Mesendoderm (in vitro differentiated cells): Measurements from ENCODE around the gene MYL2. TPM values are rescaled to one million over a fixed set of nuclear protein-coding genes. Genes with fewer than 3 reads are reported as not detected.

Source experiments
- DNase-seq: peaks from one replicate; pipeline ENCODE4 v3.0.0; 2013
- H2AK5ac ChIP-seq: 2 replicates; pipeline ENCODE4 v1.6.1; 2013; ENCODE audit warnings: low read length, inconsistent platforms
- H2BK120ac ChIP-seq: 2 replicates; pipeline ENCODE4 v1.6.1; 2013; ENCODE audit warnings: low read depth, mild to moderate bottlenecking, low read length, moderate library complexity, mixed read lengths
- H2BK15ac ChIP-seq: replicated peaks from 2 replicates; pipeline ENCODE4 v1.6.1; 2013; ENCODE audit warnings: low read depth, mild to moderate bottlenecking, moderate library complexity
- H2BK5ac ChIP-seq: 2 replicates; pipeline ENCODE4 v1.6.1; 2013; ENCODE audit warnings: low read length, inconsistent platforms
- H3K18ac ChIP-seq: 2 replicates; pipeline ENCODE4 v1.6.1; 2013; ENCODE audit warnings: mild to moderate bottlenecking, low read length, mixed read lengths
- H3K23ac ChIP-seq: one replicate; pipeline ENCODE4 v1.6.1; 2013; ENCODE audit warnings: low read length
- H3K27ac ChIP-seq: 2 replicates; pipeline ENCODE4 v1.5.1; 2013; ENCODE audit warnings: low read depth, mild to moderate bottlenecking, inconsistent platforms, low read length, moderate library complexity
- H3K27me3 ChIP-seq: 2 replicates; pipeline ENCODE4 v1.6.1; 2013; ENCODE audit warnings: low read length, control low read depth, mild to moderate bottlenecking, inconsistent platforms; ENCODE audit not compliant: insufficient read depth, poor library complexity
- H3K36me3 ChIP-seq: 2 replicates; pipeline ENCODE4 v1.6.1; 2013; ENCODE audit warnings: low read length, inconsistent platforms; ENCODE audit not compliant: control insufficient read depth, insufficient read depth
- H3K4ac ChIP-seq: one replicate; pipeline ENCODE4 v1.6.1; 2013; ENCODE audit warnings: low read depth, mild to moderate bottlenecking, low read length, moderate library complexity
- H3K4me1 ChIP-seq: 2 replicates; pipeline ENCODE4 v1.6.1; 2013; ENCODE audit warnings: low read depth, low read length, inconsistent platforms; ENCODE audit not compliant: control insufficient read depth
- H3K4me2 ChIP-seq: 2 replicates; pipeline ENCODE4 v1.6.1; 2013; ENCODE audit warnings: low read length
- H3K4me3 ChIP-seq: 2 replicates; pipeline ENCODE4 v1.5.1; 2013; ENCODE audit warnings: mild to moderate bottlenecking, low read length
- H3K56ac ChIP-seq: one replicate; pipeline ENCODE4 v1.6.1; 2013; ENCODE audit warnings: low read length
- H3K79me1 ChIP-seq: 2 replicates; pipeline ENCODE4 v1.6.1; 2013; ENCODE audit warnings: low read length, inconsistent platforms
- H3K79me2 ChIP-seq: 2 replicates; pipeline ENCODE4 v1.6.1; 2013; ENCODE audit warnings: mild to moderate bottlenecking, low read length; ENCODE audit not compliant: control insufficient read depth, insufficient read depth
- H3K9ac ChIP-seq: 2 replicates; pipeline ENCODE4 v1.6.1; 2013; ENCODE audit warnings: low read length, inconsistent platforms
- H4K5ac ChIP-seq: one replicate; pipeline ENCODE4 v1.6.1; 2013; ENCODE audit warnings: low read length
- H4K8ac ChIP-seq: one replicate; pipeline ENCODE4 v1.6.1; 2013; ENCODE audit warnings: low read depth, mild to moderate bottlenecking, control low read depth, low read length, moderate library complexity
- WGBS: extraction: QIAGEN DNeasy Blood & Tissue Kit; methylation state at CpG from one replicate; pipeline ENCODE4 v1.1.7; 2013; ENCODE audit warnings: low lambda C conversion rate, missing lambda C conversion rate; ENCODE audit not compliant: insufficient coverage; ENCODE audit errors: extremely low coverage; 5-methylcytosine and 5-hydroxymethylcytosine counted together
- polyA plus RNA-seq, 2 experiments: library from polyadenylated mRNA; stranded (reverse); fragments of 200-250 nt; gene quantifications; one replicate each; pipeline ENCODE4 v1.2.3, GENCODE V29; 2013

MYL2 gene, protein sequence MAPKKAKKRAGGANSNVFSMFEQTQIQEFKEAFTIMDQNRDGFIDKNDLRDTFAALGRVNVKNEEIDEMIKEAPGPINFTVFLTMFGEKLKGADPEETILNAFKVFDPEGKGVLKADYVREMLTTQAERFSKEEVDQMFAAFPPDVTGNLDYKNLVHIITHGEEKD
- 0.06 TPM for polyA plus RNA-seq (2013, experiment 1 of 2)
- not detected for polyA plus RNA-seq (2013, experiment 2 of 2)

DNA sequence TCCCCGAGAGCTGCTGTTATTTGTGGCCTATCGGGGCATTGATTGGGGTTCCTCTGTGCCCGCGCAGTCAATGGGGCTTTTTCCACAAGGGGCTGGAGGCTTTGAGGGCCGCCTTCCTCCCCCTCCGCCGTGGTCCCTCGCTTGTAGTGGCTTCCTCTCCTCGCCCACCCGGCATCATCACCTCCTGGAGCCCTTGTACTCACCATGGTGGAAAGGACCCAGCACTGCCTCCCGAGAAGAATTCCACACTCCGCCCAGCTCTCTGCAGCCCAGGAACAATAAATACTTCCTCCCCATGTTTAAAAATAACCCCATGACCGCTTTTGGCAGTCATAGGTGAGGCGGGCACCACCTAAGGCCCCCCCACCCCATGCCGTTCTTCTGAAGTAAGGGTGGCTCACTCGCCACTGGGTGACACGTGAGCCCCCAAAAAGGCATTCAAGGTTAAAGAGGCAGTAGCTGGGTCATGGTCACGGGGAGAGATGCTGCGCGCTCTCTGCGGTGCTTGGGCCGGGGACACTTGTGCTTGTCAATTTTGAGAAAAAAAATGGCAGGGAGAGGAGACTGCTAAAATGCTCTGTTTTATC, at the start of gene MYL2:
Gene MYL2 (minus strand): TSS at position 256 of the 587 bp plus-strand sequence. CDS start 50 bp downstream, at position 206.
- H3K27me3 ChIP-seq: no peaks in the 10 kb centered on the region
- no peak within 1 kb of the TSS for H2AK5ac ChIP-seq
- no peak within 1 kb of the TSS for H2BK5ac ChIP-seq
- no peak within 1 kb of the TSS for H3K4me3 ChIP-seq
- no peaks in the 10 kb centered on the region for H3K79me2 ChIP-seq
- no peak within 1 kb of the TSS for H3K23ac ChIP-seq
- no peak within 1 kb of the TSS for H4K5ac ChIP-seq
- no CpG with 5 or more reads among the region's 22 CpGs for WGBS
- H2BK120ac ChIP-seq: no peak within 1 kb of the TSS
- H3K36me3 ChIP-seq: no peaks in the 10 kb centered on the region
- H3K4ac ChIP-seq: no peak within 1 kb of the TSS
- H4K8ac ChIP-seq: no peak within 1 kb of the TSS
- no peak within 1 kb of the TSS for H3K9ac ChIP-seq
- no peaks in the 10 kb centered on the region for H3K4me1 ChIP-seq
- H3K27ac ChIP-seq: no peak within 1 kb of the TSS
- DNase-seq: no peak
- H2BK15ac ChIP-seq: no peak within 1 kb of the TSS
- H3K79me1 ChIP-seq: no peaks in the 10 kb centered on the region
- H3K4me2 ChIP-seq: no peak within 1 kb of the TSS
- H3K56ac ChIP-seq: no peak within 1 kb of the TSS
- no peak within 1 kb of the TSS for H3K18ac ChIP-seq

DNA sequence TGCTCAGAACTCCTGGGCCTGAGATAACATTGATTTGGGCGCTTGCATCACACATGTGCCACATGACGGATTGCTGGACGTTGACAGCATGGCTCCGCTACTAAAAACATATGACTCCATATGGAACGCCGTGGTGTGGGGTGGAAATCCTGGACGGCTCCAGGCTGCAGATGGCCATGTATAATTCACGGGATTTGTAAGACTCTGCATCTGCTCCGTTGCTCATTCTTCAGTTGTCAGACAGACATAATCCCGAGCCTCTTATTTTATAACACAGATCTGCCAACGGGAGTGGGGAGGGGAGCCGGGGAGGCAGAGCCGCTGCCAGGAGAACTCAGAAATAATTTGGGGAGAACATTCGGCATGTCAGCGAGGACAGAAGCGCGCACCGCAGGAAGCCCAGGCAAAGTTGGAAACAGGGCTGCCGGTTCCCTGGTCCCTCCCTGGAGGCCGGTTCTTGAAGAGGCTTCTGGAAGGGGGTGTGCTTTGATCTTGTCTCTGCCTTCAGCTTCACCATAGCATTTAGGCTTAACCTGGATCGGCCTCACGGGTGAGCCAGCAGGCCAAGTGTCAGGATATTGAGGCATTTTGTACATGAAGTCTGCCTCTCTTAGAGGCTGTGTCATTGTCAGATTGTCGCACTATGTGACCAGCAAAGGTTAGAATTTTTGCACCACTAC, 45.8 kb upstream of the MYL2 start:
- no peak overlapping the region for H4K5ac ChIP-seq
- no CpG with 5 or more reads among the region's 23 CpGs for WGBS
- H3K4ac ChIP-seq: no peak overlapping the region
- H3K79me2 ChIP-seq: no peaks in the 10 kb centered on the region
- H2BK120ac ChIP-seq: no peak overlapping the region
- DNase-seq: no peak
- no peak overlapping the region for H3K23ac ChIP-seq
- no peak overlapping the region for H3K56ac ChIP-seq
- no peak overlapping the region for H3K4me3 ChIP-seq
- no peak overlapping the region for H2BK5ac ChIP-seq
- H4K8ac ChIP-seq: no peak overlapping the region
- no peak overlapping the region for H2AK5ac ChIP-seq
- no peaks in the 10 kb centered on the region for H3K36me3 ChIP-seq
- H3K79me1 ChIP-seq: no peaks in the 10 kb centered on the region
- H3K9ac ChIP-seq: no peak overlapping the region
- H2BK15ac ChIP-seq: no peak overlapping the region
- no peaks in the 10 kb centered on the region for H3K4me1 ChIP-seq
- no peak overlapping the region for H3K27ac ChIP-seq
- no peaks in the 10 kb centered on the region for H3K27me3 ChIP-seq
- no peak overlapping the region for H3K4me2 ChIP-seq
- H3K18ac ChIP-seq: no peak overlapping the region

DNA sequence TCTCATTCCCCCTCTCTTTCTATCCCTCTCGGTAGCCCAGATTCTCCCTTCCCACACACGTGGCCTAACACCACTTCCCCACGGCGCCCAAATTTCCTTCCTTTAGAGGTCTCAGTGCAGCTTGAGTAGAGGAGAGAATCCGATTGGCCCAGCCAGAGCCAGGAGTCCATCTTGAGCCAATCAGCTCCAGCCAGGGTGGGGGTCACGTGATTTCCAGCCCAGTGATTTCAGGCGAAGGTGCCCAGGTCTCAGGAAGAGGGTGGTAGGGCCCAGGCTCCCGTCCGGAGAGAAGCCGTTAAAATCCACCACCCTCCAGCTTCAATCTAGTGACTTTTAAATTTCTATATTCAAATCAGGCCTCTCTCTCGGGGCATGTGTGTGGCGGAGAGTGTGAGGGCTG, 45.2 kb upstream of the MYL2 start:
- H3K36me3 ChIP-seq: no peaks in the 10 kb centered on the region
- H2BK5ac ChIP-seq: no peak overlapping the region
- H3K4ac ChIP-seq: no peak overlapping the region
- no peaks in the 10 kb centered on the region for H3K79me1 ChIP-seq
- H3K4me2 ChIP-seq: no peak overlapping the region
- H3K27ac ChIP-seq: no peak overlapping the region
- no peak overlapping the region for H2AK5ac ChIP-seq
- H3K18ac ChIP-seq: no peak overlapping the region
- no peak overlapping the region for H3K56ac ChIP-seq
- H3K23ac ChIP-seq: no peak overlapping the region
- no peak overlapping the region for H3K4me3 ChIP-seq
- no peak overlapping the region for H3K9ac ChIP-seq
- no peaks in the 10 kb centered on the region for H3K79me2 ChIP-seq
- WGBS: no CpG with 5 or more reads among the region's 12 CpGs
- no peak overlapping the region for H4K5ac ChIP-seq
- no peak overlapping the region for H2BK15ac ChIP-seq
- H3K27me3 ChIP-seq: no peaks in the 10 kb centered on the region
- H3K4me1 ChIP-seq: no peaks in the 10 kb centered on the region
- H4K8ac ChIP-seq: no peak overlapping the region
- DNase-seq: no peak
- no peak overlapping the region for H2BK120ac ChIP-seq

DNA sequence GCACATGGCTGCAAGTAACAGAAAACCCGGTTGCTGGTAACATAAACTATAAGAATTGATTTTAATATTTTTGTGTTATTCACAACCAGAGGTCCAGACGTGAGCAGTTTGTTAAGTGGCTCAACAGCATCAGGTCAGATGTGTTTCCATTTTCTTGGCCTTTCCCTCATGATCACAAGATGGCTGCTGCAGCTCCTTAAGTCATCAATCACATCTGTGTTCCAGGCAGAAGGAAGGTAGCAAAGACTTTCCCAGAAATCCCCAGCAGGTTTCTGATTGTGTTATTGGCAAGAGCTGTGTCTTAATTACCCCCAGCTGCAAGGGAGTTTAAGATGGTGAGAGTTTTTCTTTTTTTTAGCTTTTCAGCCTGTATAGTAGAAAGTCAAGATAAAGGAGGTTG, 40.4 kb upstream of the MYL2 start:
- no peaks in the 10 kb centered on the region for H3K79me2 ChIP-seq
- H3K27me3 ChIP-seq: no peaks in the 10 kb centered on the region
- H3K79me1 ChIP-seq: no peaks in the 10 kb centered on the region
- H3K56ac ChIP-seq: no peak overlapping the region
- H3K4me3 ChIP-seq: no peak overlapping the region
- no peaks in the 10 kb centered on the region for H3K4me1 ChIP-seq
- H3K23ac ChIP-seq: no peak overlapping the region
- no peak overlapping the region for H4K8ac ChIP-seq
- no peak overlapping the region for H3K4me2 ChIP-seq
- H3K4ac ChIP-seq: no peak overlapping the region
- WGBS: no CpG with 5 or more reads among the region's 2 CpGs
- H3K9ac ChIP-seq: no peak overlapping the region
- H3K18ac ChIP-seq: no peak overlapping the region
- no peak for DNase-seq
- no peak overlapping the region for H3K27ac ChIP-seq
- H2BK5ac ChIP-seq: no peak overlapping the region
- no peak overlapping the region for H4K5ac ChIP-seq
- H2BK15ac ChIP-seq: no peak overlapping the region
- no peak overlapping the region for H2AK5ac ChIP-seq
- no peaks in the 10 kb centered on the region for H3K36me3 ChIP-seq
- no peak overlapping the region for H2BK120ac ChIP-seq

DNA sequence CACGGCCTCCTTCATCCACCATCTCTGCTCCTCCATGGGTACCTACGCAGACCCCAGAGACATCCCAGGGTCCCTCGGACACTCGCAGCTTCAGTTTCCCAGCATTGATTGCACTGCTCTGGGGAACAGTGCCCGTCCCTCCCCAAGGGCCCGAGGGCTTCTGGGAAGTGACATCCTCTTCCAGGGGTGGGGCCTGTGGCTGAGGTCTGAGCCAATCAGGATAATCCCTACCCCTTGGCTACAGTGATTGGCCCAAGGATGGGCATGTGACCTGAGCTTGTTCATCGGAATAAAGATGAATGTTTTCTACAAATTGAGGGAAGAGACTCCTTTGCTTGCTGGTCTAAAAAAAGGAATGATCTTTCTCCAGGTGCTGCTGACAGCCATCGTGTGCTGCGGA, 37.3 kb upstream of the MYL2 start:
- H3K27ac ChIP-seq: no peak overlapping the region
- no peaks in the 10 kb centered on the region for H3K27me3 ChIP-seq
- H2AK5ac ChIP-seq: no peak overlapping the region
- no peaks in the 10 kb centered on the region for H3K79me1 ChIP-seq
- no peak overlapping the region for H2BK15ac ChIP-seq
- H3K56ac ChIP-seq: no peak overlapping the region
- WGBS: no CpG with 5 or more reads among the region's 9 CpGs
- no peak overlapping the region for H4K5ac ChIP-seq
- no peaks in the 10 kb centered on the region for H3K4me1 ChIP-seq
- H3K4ac ChIP-seq: no peak overlapping the region
- no peak overlapping the region for H3K23ac ChIP-seq
- no peak overlapping the region for H2BK120ac ChIP-seq
- no peak overlapping the region for H3K4me3 ChIP-seq
- H4K8ac ChIP-seq: no peak overlapping the region
- no peak overlapping the region for H3K4me2 ChIP-seq
- H3K9ac ChIP-seq: no peak overlapping the region
- no peak overlapping the region for H3K18ac ChIP-seq
- DNase-seq: no peak
- no peaks in the 10 kb centered on the region for H3K36me3 ChIP-seq
- no peak overlapping the region for H2BK5ac ChIP-seq
- no peaks in the 10 kb centered on the region for H3K79me2 ChIP-seq
